Measurements from ENCODE around the gene ATP1B2.

GRCh38 chr17:7646457-7646856 is 4.3 kb upstream of the ATP1B2 start:
- TF ChIP-seq POLR2A (IDR thresholded peaks at IDR 0.05) (no peak), CTCF (IDR thresholded peaks at IDR 0.05) (no peak), POLR2AphosphoS5 (IDR thresholded peaks at IDR 0.05) (no peak)

Data from sigmoid colon (tissue), 4 donors.